Liver (tissue), 9 donors: ENCODE data around the gene VWA5B2. TPM values are rescaled to one million over a fixed set of nuclear protein-coding genes. Genes with fewer than 3 reads are reported as not detected.

Experiments used
- DNase-seq: peaks from one replicate; pipeline ENCODE4 v3.0.0-alpha.2; 2017; ENCODE audit warnings: low spot score
- H3K27ac ChIP-seq, 2 donors: one replicate each; pipeline ENCODE4 v1.7.0; 2013; ENCODE audit warnings: inconsistent platforms in 2 of 2, low read length in 2 of 2, control low read depth in 1 of 2, low read depth in 1 of 2, mild to moderate bottlenecking in 1 of 2
- H3K27me3 ChIP-seq, 4 donors: one replicate each; pipeline versions ENCODE4 v1.6.1 to v1.7.0; 2013; ENCODE audit warnings: low read length in 3 of 4, inconsistent platforms in 1 of 4, mild to moderate bottlenecking in 1 of 4, moderate library complexity in 1 of 4; ENCODE audit not compliant: control insufficient read depth in 4 of 4, insufficient read depth in 4 of 4
- H3K36me3 ChIP-seq, 4 donors: one replicate each; pipeline versions ENCODE4 v1.6.1 to v1.7.0; 2013; ENCODE audit warnings: low read length in 3 of 4, mild to moderate bottlenecking in 3 of 4, low read depth in 1 of 4, moderate library complexity in 1 of 4; ENCODE audit not compliant: control insufficient read depth in 4 of 4, insufficient read depth in 3 of 4
- H3K4me1 ChIP-seq, 4 donors: one replicate each; pipeline versions ENCODE4 v1.6.1 to v1.7.0; 2013; ENCODE audit warnings: low read length in 3 of 4, mild to moderate bottlenecking in 3 of 4, moderate library complexity in 1 of 4; ENCODE audit not compliant: control insufficient read depth in 4 of 4, insufficient read depth in 4 of 4
- H3K4me3 ChIP-seq, 3 donors: one replicate each; pipeline versions ENCODE4 v1.6.1 to v1.7.0; 2013; ENCODE audit warnings: low read length in 3 of 3, control low read depth in 1 of 3, low read depth in 1 of 3, mild to moderate bottlenecking in 1 of 3
- H3K9ac ChIP-seq, 2 donors: one replicate each; pipeline ENCODE4 v1.7.0; 2013; ENCODE audit warnings: low read length in 2 of 2, mild to moderate bottlenecking in 2 of 2, moderate library complexity in 2 of 2, control low read depth in 1 of 2, low read depth in 1 of 2
- H3K9me3 ChIP-seq, 4 donors: one replicate each; pipeline versions ENCODE4 v1.6.1 to v1.7.0; 2013; ENCODE audit warnings: low read length in 3 of 4; ENCODE audit not compliant: control insufficient read depth in 4 of 4
- EGR1 ChIP-seq, 2 donors: IDR thresholded peaks; 2 replicates each; pipeline ENCODE4 v1.6.1; 2016 to 2018; ENCODE audit warnings: antibody characterized with exemption in 2 of 2, low read depth in 2 of 2
- FOXA1 ChIP-seq: IDR thresholded peaks from 2 replicates; pipeline ENCODE4 v1.6.1; 2016; ENCODE audit warnings: antibody characterized with exemption
- FOXA2 ChIP-seq: IDR thresholded peaks from 2 replicates; pipeline ENCODE4 v1.6.1; 2016; ENCODE audit warnings: antibody characterized with exemption
- GABPA ChIP-seq, 2 donors: IDR thresholded peaks in 1 of 2; conservative IDR thresholded peaks in 1 of 2; 2 replicates each; pipeline ENCODE4 v1.6.1; 2016; ENCODE audit warnings: antibody characterized with exemption in 2 of 2, mild to moderate bottlenecking in 1 of 2, moderate library complexity in 1 of 2
- HNF4A ChIP-seq, 2 donors: conservative IDR thresholded peaks; 2 replicates each; pipeline ENCODE4 v1.6.1; 2016; ENCODE audit warnings: antibody characterized with exemption in 2 of 2, mild to moderate bottlenecking in 2 of 2
- HNF4G ChIP-seq: IDR thresholded peaks from 2 replicates; pipeline ENCODE4 v1.6.1; 2016; ENCODE audit warnings: antibody characterized with exemption
- JUND ChIP-seq, 2 donors: IDR thresholded peaks; 2 replicates each; pipeline ENCODE4 v1.6.1; 2016; ENCODE audit warnings: antibody characterized with exemption in 2 of 2
- NR2F2 ChIP-seq: IDR thresholded peaks from 2 replicates; pipeline ENCODE4 v1.6.1; 2016; ENCODE audit warnings: antibody characterized with exemption
- RAD21 ChIP-seq, 2 donors: IDR thresholded peaks; 2 replicates each; pipeline ENCODE4 v1.6.1; 2016; ENCODE audit warnings: antibody characterized with exemption in 2 of 2, mild to moderate bottlenecking in 2 of 2
- SP1 ChIP-seq: IDR thresholded peaks from 2 replicates; pipeline ENCODE4 v1.6.1; 2018; ENCODE audit warnings: antibody characterized with exemption, mild to moderate bottlenecking
- TAF1 ChIP-seq: conservative IDR thresholded peaks from 2 replicates; pipeline ENCODE4 v1.6.1; 2016; ENCODE audit warnings: antibody characterized with exemption, mild to moderate bottlenecking
- YY1 ChIP-seq: IDR thresholded peaks from 2 replicates; pipeline ENCODE4 v1.6.1; 2016; ENCODE audit warnings: antibody characterized with exemption, mild to moderate bottlenecking
- WGBS: extraction: QIAGEN DNeasy Blood & Tissue Kit; methylation state at CpG from one replicate; pipeline ENCODE4 v1.1.7; 2013; 5-methylcytosine and 5-hydroxymethylcytosine counted together
- polyA plus RNA-seq, 2 donors: library from polyadenylated mRNA; stranded (reverse) in 1 of 2; unstranded in 1 of 2; fragments of 200-250 nt in 1 of 2; fragments of >200 nt in 1 of 2; fragmentation: Nextera tagmentation in 1 of 2; extraction: Ambion mirVana in 1 of 2; gene quantifications; one replicate each; pipeline versions ENCODE4 v1.2.1 to v1.2.3, GENCODE V29; 2013 to 2015
- total RNA-seq, 2 donors: library from RNA; depleted of rRNA; stranded (reverse); fragments of >200 nt; gene quantifications; one replicate each; pipeline ENCODE4 v1.2.3, GENCODE V29; 2014
- TF ChIP-seq, protein P1 (sequence below): fragments of 150-350 bp; IDR thresholded peaks from 2 replicates; pipeline ENCODE4 v1.5.1; 2017; ENCODE audit warnings: improper control_type of control experiment, low read depth, low read length; ENCODE audit not compliant: missing input control
- TF ChIP-seq, protein P2 (sequence below): IDR thresholded peaks from 2 replicates; pipeline ENCODE4 v1.6.1; 2016; ENCODE audit warnings: antibody characterized with exemption
- TF ChIP-seq, protein P3 (sequence below): IDR thresholded peaks from 2 replicates; pipeline ENCODE4 v1.6.1; 2016; ENCODE audit warnings: antibody characterized with exemption, mild to moderate bottlenecking
- donor health status: healthy.
- donor health status: healthy.
- donor health status: healthy.
- donor health status: healthy.
- donor health status: healthy.

VWA5B2 gene
- total and polyA plus RNA-seq, 4 donors = under 0.01 to 0.14 (median 0.08) TPM; not detected in 1

DNA sequence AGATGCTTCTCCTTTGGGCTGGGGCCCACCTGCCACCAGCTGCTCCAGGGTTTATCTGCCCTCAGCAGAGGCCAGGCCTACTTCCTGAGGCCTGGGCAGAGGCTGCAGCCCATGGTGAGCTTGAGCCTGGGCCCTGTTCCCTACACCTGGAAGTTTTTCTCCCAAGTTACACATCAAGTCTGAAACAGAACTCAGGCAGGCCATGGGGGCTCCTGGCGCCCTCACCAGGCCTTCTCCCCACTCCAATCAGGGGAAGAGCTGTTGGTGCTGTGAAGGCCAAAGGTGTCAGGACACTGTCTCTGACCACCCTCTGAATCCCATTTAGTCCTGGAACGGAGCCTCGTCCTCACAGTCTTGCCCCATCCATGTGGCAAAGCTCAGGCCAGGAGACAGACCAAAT is 7.3 kb downstream of the VWA5B2 start (continued):
- TF ChIP-seq, protein P1, sequence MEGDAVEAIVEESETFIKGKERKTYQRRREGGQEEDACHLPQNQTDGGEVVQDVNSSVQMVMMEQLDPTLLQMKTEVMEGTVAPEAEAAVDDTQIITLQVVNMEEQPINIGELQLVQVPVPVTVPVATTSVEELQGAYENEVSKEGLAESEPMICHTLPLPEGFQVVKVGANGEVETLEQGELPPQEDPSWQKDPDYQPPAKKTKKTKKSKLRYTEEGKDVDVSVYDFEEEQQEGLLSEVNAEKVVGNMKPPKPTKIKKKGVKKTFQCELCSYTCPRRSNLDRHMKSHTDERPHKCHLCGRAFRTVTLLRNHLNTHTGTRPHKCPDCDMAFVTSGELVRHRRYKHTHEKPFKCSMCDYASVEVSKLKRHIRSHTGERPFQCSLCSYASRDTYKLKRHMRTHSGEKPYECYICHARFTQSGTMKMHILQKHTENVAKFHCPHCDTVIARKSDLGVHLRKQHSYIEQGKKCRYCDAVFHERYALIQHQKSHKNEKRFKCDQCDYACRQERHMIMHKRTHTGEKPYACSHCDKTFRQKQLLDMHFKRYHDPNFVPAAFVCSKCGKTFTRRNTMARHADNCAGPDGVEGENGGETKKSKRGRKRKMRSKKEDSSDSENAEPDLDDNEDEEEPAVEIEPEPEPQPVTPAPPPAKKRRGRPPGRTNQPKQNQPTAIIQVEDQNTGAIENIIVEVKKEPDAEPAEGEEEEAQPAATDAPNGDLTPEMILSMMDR = no peak
- TF ChIP-seq, protein P2, sequence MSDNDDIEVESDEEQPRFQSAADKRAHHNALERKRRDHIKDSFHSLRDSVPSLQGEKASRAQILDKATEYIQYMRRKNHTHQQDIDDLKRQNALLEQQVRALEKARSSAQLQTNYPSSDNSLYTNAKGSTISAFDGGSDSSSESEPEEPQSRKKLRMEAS = no peak

DNA sequence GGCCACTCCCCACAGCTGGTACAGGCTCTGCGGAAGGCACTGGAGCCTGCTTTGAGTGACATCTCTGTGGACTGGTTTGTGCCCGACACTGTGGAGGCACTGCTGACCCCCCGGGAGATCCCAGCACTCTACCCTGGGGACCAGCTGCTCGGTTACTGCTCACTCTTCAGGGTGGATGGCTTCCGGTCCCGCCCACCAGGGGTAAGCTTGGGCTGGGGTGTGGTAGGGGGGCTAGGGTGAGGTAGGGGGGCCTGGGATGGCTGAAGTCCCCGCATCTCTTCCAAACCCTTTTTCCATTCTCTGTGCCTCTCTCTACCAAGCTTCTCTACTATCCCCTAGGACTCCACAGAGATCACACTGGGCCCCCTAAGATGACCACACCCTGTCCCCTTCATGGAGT is 7.8 kb downstream of the VWA5B2 start:
- H3K9me3 ChIP-seq = no peaks in the 10 kb centered on the region
- peaks cover 9 to 12% (median 11%) of the 10 kb centered on the region in 4 donors for H3K4me1 ChIP-seq
- DNase-seq = no peak
- peaks cover 0 to 5% (median 0%) of the 10 kb centered on the region in 4 donors for H3K27me3 ChIP-seq
- 84% methylated on average over 7 of the region's 7 CpGs for WGBS
- H3K9ac ChIP-seq = no peak overlapping the region
- H3K27ac ChIP-seq = no peak overlapping the region
- TF ChIP-seq GABPA (IDR thresholded peaks at IDR 0.05 in 1 of 2, conservative IDR thresholded peaks at IDR 0.05 in 1 of 2) = no peak
- TF ChIP-seq, protein P2 = no peak
- TF ChIP-seq YY1 = no peak
- no peak for TF ChIP-seq FOXA2
- TF ChIP-seq RAD21 (IDR thresholded peaks at IDR 0.05) = no peak
- no peak for TF ChIP-seq HNF4G
- TF ChIP-seq JUND (IDR thresholded peaks at IDR 0.05) = no peak
- TF ChIP-seq FOXA1 = no peak
- TF ChIP-seq SP1 = no peak
- no peak for TF ChIP-seq TAF1
- TF ChIP-seq EGR1 (IDR thresholded peaks at IDR 0.05; ENCODE audit: low read depth in 2 of 2) = no peak
- TF ChIP-seq NR2F2 = no peak
- TF ChIP-seq, protein P1 = no peak
- TF ChIP-seq, protein P3, sequence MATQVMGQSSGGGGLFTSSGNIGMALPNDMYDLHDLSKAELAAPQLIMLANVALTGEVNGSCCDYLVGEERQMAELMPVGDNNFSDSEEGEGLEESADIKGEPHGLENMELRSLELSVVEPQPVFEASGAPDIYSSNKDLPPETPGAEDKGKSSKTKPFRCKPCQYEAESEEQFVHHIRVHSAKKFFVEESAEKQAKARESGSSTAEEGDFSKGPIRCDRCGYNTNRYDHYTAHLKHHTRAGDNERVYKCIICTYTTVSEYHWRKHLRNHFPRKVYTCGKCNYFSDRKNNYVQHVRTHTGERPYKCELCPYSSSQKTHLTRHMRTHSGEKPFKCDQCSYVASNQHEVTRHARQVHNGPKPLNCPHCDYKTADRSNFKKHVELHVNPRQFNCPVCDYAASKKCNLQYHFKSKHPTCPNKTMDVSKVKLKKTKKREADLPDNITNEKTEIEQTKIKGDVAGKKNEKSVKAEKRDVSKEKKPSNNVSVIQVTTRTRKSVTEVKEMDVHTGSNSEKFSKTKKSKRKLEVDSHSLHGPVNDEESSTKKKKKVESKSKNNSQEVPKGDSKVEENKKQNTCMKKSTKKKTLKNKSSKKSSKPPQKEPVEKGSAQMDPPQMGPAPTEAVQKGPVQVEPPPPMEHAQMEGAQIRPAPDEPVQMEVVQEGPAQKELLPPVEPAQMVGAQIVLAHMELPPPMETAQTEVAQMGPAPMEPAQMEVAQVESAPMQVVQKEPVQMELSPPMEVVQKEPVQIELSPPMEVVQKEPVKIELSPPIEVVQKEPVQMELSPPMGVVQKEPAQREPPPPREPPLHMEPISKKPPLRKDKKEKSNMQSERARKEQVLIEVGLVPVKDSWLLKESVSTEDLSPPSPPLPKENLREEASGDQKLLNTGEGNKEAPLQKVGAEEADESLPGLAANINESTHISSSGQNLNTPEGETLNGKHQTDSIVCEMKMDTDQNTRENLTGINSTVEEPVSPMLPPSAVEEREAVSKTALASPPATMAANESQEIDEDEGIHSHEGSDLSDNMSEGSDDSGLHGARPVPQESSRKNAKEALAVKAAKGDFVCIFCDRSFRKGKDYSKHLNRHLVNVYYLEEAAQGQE = no peak
- TF ChIP-seq HNF4A (conservative IDR thresholded peaks at IDR 0.05) = no peak
- H3K36me3 ChIP-seq = no peaks in the 10 kb centered on the region
- no peak overlapping the region for H3K4me3 ChIP-seq
